Gastroesophageal sphincter (tissue), 4 donors: ENCODE measurements around the gene RAB11FIP3. TPM values are rescaled to one million over a fixed set of nuclear protein-coding genes. Genes with fewer than 3 reads are reported as not detected.

ENCODE experiments used
- ATAC-seq: fragments of 150-250 bp; one replicate; pipeline ENCODE4 v1.9.1; 2016; ENCODE audit warnings: mild to moderate bottlenecking, moderate library complexity
- H3K27ac ChIP-seq, 4 donors: fragments of 200-600 bp; sonication (generic) in 3 of 4; 1 replicate in 3 of 4; 2 replicates in 1 of 4; pipeline ENCODE4 v1.5.1; 2016 to 2019
- H3K27me3 ChIP-seq: fragments of 200-600 bp; sonication (generic); one replicate; pipeline ENCODE4 v1.5.1; 2019
- H3K36me3 ChIP-seq, 2 donors: fragments of 200-600 bp; sonication (generic); one replicate each; pipeline ENCODE4 v1.5.1; 2019; ENCODE audit warnings: control low read depth in 1 of 2
- H3K4me1 ChIP-seq, 3 donors: fragments of 200-600 bp; sonication (generic); 1 replicate in 2 of 3; 2 replicates in 1 of 3; pipeline ENCODE4 v1.5.1; 2016 to 2019; ENCODE audit warnings: control low read depth in 2 of 3
- H3K4me3 ChIP-seq, 2 donors: fragments of 200-600 bp; sonication (generic); one replicate each; pipeline ENCODE4 v1.5.1; 2019; ENCODE audit warnings: mild to moderate bottlenecking in 1 of 2, moderate library complexity in 1 of 2
- H3K9me3 ChIP-seq, 3 donors: fragments of 200-600 bp; sonication (generic); one replicate each; pipeline ENCODE4 v1.5.1; 2017 to 2019; ENCODE audit warnings: control low read depth in 2 of 3
- CTCF ChIP-seq, 4 experiments: fragments of 200-600 bp in 2 of 4; fragments of 450-650 bp in 2 of 4; sonication (generic) in 1 of 4; IDR thresholded peaks; one replicate each; pipeline ENCODE4 v1.5.1; 2017 to 2019; ENCODE audit warnings: antibody characterized with exemption in 4 of 4, mild to moderate bottlenecking in 2 of 4, moderate library complexity in 2 of 4
- EP300 ChIP-seq: sonication (generic); formaldehyde crosslinking; IDR thresholded peaks from one replicate; pipeline ENCODE4 v1.6.1; 2017; ENCODE audit warnings: antibody characterized with exemption, mild to moderate bottlenecking
- POLR2A ChIP-seq, 2 donors: fragments of 450-650 bp; IDR thresholded peaks; one replicate each; pipeline ENCODE4 v1.6.1; 2017; ENCODE audit warnings: antibody characterized with exemption in 2 of 2, mild to moderate bottlenecking in 2 of 2, moderate library complexity in 1 of 2
- POLR2AphosphoS5 ChIP-seq: sonication (generic); formaldehyde crosslinking; IDR thresholded peaks from one replicate; pipeline ENCODE4 v1.6.1; 2017; ENCODE audit warnings: antibody characterized with exemption
- WGBS, 2 donors: methylation state at CpG; one replicate each; pipeline ENCODE4 v1.1.5; 2018; ENCODE audit warnings: low coverage in 1 of 2; 5-methylcytosine and 5-hydroxymethylcytosine counted together
- total RNA-seq, 4 donors: library from RNA; depleted of rRNA; stranded (reverse); fragments of >200 nt; gene quantifications; one replicate each; pipeline ENCODE4 v1.1.0, GENCODE V29; 2016

Gene RAB11FIP3
- total RNA-seq, 4 donors from 2014 or later = 47.4 to 88.9 (median 58.6) TPM

- WGBS, 2 donors = 92% methylated on average over 2 of the region's 32 CpGs; no CpG with 5 or more reads in 1 of the 2 donors
- H3K36me3 ChIP-seq = peaks cover 0 to 26% of the 10 kb centered on the region in 2 donors
- no peaks in the 10 kb centered on the region for H3K9me3 ChIP-seq
- no peak for ATAC-seq
- peaks cover 0 to 23% (median 5%) of the 10 kb centered on the region in 3 donors for H3K4me1 ChIP-seq
- peaks cover 41% of the 10 kb centered on the region for H3K27me3 ChIP-seq
- TF ChIP-seq POLR2AphosphoS5 = no peak
- no peak for TF ChIP-seq EP300
- no peak for TF ChIP-seq POLR2A (IDR thresholded peaks at IDR 0.05)
- TF ChIP-seq CTCF (IDR thresholded peaks at IDR 0.05) = no peak
- no peak overlapping the region for H3K4me3 ChIP-seq
- no peak overlapping the region for H3K27ac ChIP-seq
Observed at GRCh38 chr16:556474-557173, 131.2 kb downstream of the RAB11FIP3 start.

GRCh38 chr16:557463-558297, 132.2 kb downstream of the RAB11FIP3 start:
- no peak for ATAC-seq
- TF ChIP-seq POLR2AphosphoS5 (no peak), CTCF (IDR thresholded peaks at IDR 0.05) (no peak), EP300 (no peak), POLR2A (IDR thresholded peaks at IDR 0.05) (no peak)
- peaks cover 0 to 15% of the 10 kb centered on the region in 2 donors for H3K36me3 ChIP-seq
- H3K27ac ChIP-seq = no peak overlapping the region
- no peaks in the 10 kb centered on the region for H3K9me3 ChIP-seq
- no peak overlapping the region for H3K4me3 ChIP-seq
- peaks cover 48% of the 10 kb centered on the region for H3K27me3 ChIP-seq
- 60% methylated on average over 3 of the region's 23 CpGs; no CpG with 5 or more reads in 1 of the 2 donors for WGBS, 2 donors
- H3K4me1 ChIP-seq = peaks cover 0 to 23% (median 5%) of the 10 kb centered on the region in 3 donors

GRCh38 chr16:558298-559020, 133.0 kb downstream of the RAB11FIP3 start:
- no peaks in the 10 kb centered on the region for H3K9me3 ChIP-seq
- no peak overlapping the region for H3K4me3 ChIP-seq
- TF ChIP-seq EP300 (no peak), CTCF (IDR thresholded peaks at IDR 0.05) (no peak), POLR2A (IDR thresholded peaks at IDR 0.05) (no peak), POLR2AphosphoS5 (no peak)
- H3K4me1 ChIP-seq = peaks cover 0 to 23% (median 5%) of the 10 kb centered on the region in 3 donors
- H3K27me3 ChIP-seq = peaks cover 56% of the 10 kb centered on the region
- peaks cover 0 to 7% of the 10 kb centered on the region in 2 donors for H3K36me3 ChIP-seq
- no peak for ATAC-seq
- 40% methylated on average over 4 of the region's 22 CpGs; no CpG with 5 or more reads in 1 of the 2 donors for WGBS, 2 donors
- H3K27ac ChIP-seq = no peak overlapping the region

GRCh38 chr16:559021-559380, 133.6 kb downstream of the RAB11FIP3 start:
- no CpG with 5 or more reads among the region's 15 CpGs for WGBS, 2 donors
- TF ChIP-seq POLR2AphosphoS5 = no peak
- TF ChIP-seq POLR2A (IDR thresholded peaks at IDR 0.05) = no peak
- TF ChIP-seq CTCF (IDR thresholded peaks at IDR 0.05) = no peak
- no peak for TF ChIP-seq EP300
- Histone ChIP-seq H3K27me3 (peaks cover 61% of the 10 kb centered on the region), H3K9me3 (no peaks in the 10 kb centered on the region), H3K4me3 (no peak overlapping the region), H3K4me1 (peaks cover 0 to 23% (median 5%) of the 10 kb centered on the region in 3 donors), H3K36me3 (peaks cover 0 to 2% of the 10 kb centered on the region in 2 donors), H3K27ac (no peak overlapping the region)
- no peak for ATAC-seq
